Stimulated activated CD8-positive, alpha-beta memory T cell treated with anti-CD3 and anti-CD28 coated beads, Interleukin-2, amount 100 ng/mL, for 1 hour (primary cell): ENCODE measurements around the gene METRNL.

Experiments
- DNase-seq, 2 donors: peaks; one replicate each; pipeline ENCODE4 v3.0.0-alpha.2; 2020; ENCODE audit warnings: low read depth in 2 of 2

The METRNL gene

GRCh38 chr17:83091257-83092141 lies 12.1 kb downstream of the METRNL start:
- no peak for DNase-seq

GRCh38 chr17:83092186-83092585 lies 12.8 kb downstream of the METRNL start:
- DNase-seq: no peak

GRCh38 chr17:83092931-83093330 lies 13.5 kb downstream of the METRNL start:
- DNase-seq: no peak

GRCh38 chr17:83093506-83093905 lies 14.1 kb downstream of the METRNL start:
- no peak for DNase-seq

GRCh38 chr17:83094291-83094690 lies 14.9 kb downstream of the METRNL start:
- no peak for DNase-seq

GRCh38 chr17:83095016-83095415 lies 15.6 kb downstream of the METRNL start:
- DNase-seq: no peak

- DNase-seq: no peak
These were observed 17.2 kb downstream of the METRNL start for GRCh38 chr17:83096401-83097224.

GRCh38 chr17:83097831-83098230 lies 18.4 kb downstream of the METRNL start:
- no peak for DNase-seq

- no peak for DNase-seq
These were observed 19.1 kb downstream of the METRNL start for GRCh38 chr17:83098241-83099085.

- DNase-seq: no peak
These were observed 19.7 kb downstream of the METRNL start for GRCh38 chr17:83099086-83099555.

- DNase-seq: no peak
These were observed 20.3 kb downstream of the METRNL start for GRCh38 chr17:83099570-83100181.

GRCh38 chr17:83100220-83100852 lies 20.9 kb downstream of the METRNL start:
- no peak for DNase-seq

GRCh38 chr17:83100853-83101391 lies 21.5 kb downstream of the METRNL start:
- DNase-seq: no peak

GRCh38 chr17:83101805-83102480 lies 22.5 kb downstream of the METRNL start:
- DNase-seq: no peak

GRCh38 chr17:83103200-83103942 lies 24.0 kb downstream of the METRNL start:
- no peak for DNase-seq

GRCh38 chr17:83103943-83104311 lies 24.5 kb downstream of the METRNL start:
- DNase-seq: no peak

GRCh38 chr17:83104577-83105505 lies 25.4 kb downstream of the METRNL start:
- no peak for DNase-seq

GRCh38 chr17:83105512-83105911 lies 26.1 kb downstream of the METRNL start:
- no peak for DNase-seq
